Measurements from ENCODE around the gene TESK1.
"Not testable (repeated sequence)": the region's sequence is repeated elsewhere in the genome, so short reads cannot be mapped to it uniquely, and the experiment has no call there.

TESK1 gene

GRCh38 chr9:35615981-35616680 lies 11.1 kb downstream of the TESK1 start:
- DNase-seq (ENCODE audit: low read depth in 2 of 2), result no peak

- no peak for DNase-seq (ENCODE audit: low read depth in 2 of 2)
Observed at GRCh38 chr9:35616681-35617459, 11.8 kb downstream of the TESK1 start.

DNA sequence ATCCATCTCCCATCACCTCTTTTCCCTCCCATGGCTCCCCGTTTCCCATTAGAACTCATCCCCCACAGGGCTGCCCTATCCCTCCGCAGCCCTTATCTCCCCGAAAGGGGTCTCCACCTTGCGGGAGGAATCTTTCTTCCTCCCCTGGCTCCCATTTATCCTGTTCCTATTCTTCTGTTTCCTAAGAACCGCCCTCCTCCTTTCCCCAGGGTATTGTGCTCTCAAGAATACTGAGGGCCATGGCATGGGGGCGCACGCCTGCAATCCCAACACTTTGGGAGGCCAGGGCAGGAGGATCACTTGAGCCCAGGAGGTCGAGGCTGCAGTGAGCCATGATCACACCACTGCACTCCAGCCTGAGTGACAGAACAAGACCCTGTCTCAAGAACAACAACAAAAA lies 12.5 kb downstream of the TESK1 start:
- no peak for DNase-seq (ENCODE audit: low read depth in 2 of 2)

DNA sequence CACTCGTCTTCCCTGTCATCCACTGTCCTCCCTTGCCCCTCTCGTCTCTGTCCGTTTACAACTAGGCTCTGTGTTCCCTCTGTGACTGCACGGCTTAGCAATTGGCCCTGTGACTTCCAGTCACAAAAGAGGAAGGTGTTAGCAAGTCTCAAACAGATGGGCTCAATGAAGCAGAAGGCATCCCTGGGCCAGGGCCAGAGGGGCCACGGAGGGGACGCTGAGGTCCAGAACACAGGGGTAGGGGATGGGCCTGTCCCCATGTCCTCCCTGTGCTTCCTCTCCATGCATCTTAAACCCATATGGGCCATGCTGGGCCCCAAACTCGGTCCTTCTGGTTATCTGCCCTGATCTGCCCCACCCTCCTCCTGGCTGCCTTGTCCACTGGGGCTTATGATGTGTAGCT lies 13.3 kb downstream of the TESK1 start, which contains the start of gene CD72:
TSS of gene CD72 (minus strand) at position 89 of the 403 bp plus-strand sequence. CDS start 110 bp downstream, outside the sequence.
- DNase-seq (ENCODE audit: low read depth in 2 of 2), result no peak

- no peak for DNase-seq (ENCODE audit: low read depth in 2 of 2)
Observed at GRCh38 chr9:35618854-35619799, 14.1 kb downstream of the TESK1 start.

- DNase-seq (ENCODE audit: low read depth in 2 of 2), result no peak
Observed at GRCh38 chr9:35619800-35620158, 14.7 kb downstream of the TESK1 start.

DNA sequence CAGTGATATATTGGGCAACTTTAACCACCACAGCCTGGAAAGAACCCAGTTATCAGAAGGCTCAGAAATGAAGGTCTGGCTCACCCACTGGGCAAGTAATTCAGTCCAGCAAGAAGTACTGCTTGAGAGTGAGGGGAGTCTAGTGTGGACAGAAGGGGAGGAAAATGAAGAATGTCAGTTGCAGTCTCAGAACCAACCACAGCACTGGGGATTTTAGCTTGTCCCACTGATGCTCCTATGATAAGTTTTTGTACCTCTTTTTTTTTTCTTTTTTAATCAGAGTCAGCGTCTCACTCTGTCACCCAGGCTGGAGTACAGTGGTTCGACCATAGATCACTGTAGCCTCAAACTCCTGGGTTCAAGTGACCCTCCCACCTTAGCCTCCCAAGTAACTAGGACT lies 22.5 kb downstream of the TESK1 start:
- DNase-seq (ENCODE audit: low read depth in 2 of 2), result no peak

DNA sequence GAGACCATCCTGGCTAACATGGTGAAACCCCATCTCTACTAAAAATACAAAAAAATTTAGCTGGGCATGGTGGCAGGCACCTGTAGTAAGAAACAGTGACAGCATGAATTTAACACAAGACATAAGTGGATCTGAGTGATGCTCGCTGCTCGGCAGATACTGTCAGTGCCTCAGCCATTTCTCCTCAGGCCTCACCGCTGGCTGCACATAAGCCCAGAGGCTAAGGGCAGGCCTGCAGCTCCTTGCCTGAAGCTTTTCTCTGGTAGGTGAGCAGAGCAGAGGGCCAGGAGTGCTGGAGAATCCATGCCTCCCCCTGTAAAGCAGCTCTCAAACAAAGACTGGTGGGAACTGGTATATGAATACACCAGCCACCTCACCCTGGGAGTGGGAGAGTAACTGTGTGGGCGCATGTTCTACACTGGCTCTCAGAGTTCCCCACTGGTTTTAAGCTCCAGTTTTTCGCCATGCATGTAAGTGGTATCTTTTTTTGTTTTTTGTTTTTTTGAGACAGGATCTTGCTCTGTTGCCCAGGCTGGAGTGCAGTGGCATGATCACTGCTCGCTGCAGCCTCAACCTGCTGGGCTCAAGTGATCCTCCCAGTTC lies 23.4 kb downstream of the TESK1 start:
- DNase-seq (ENCODE audit: low read depth in 2 of 2), result no peak

- no peak for DNase-seq (ENCODE audit: low read depth in 2 of 2)
Observed at GRCh38 chr9:35629597-35629996, 24.5 kb downstream of the TESK1 start.

DNA sequence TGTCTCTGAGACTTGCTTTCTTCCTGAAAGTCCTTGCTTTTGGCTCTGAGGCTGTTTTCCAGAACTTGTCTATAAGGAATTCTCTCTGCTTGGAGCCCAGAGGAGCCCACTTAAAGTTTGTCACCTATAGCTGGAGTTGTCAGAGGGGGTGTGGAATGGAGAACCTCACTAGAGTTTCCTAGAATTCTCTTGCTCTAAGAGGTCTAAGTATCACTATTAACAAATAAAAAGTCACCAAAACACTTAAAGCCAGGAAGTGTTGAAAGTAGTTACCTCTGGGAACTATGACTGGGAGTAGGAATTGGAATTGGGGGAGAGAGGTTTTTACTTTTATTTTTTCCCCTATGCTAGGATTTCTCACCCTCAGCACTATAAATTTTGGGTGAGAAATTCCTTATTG lies 30.7 kb downstream of the TESK1 start:
- DNase-seq (ENCODE audit: low read depth in 2 of 2), result no peak

GRCh38 chr9:35636135-35636876 lies 31.2 kb downstream of the TESK1 start:
- DNase-seq (ENCODE audit: low read depth in 2 of 2), result no peak

- not testable (repeated sequence) for DNase-seq (ENCODE audit: low read depth in 2 of 2)
Observed at GRCh38 chr9:35636877-35637246, 31.8 kb downstream of the TESK1 start.

DNA sequence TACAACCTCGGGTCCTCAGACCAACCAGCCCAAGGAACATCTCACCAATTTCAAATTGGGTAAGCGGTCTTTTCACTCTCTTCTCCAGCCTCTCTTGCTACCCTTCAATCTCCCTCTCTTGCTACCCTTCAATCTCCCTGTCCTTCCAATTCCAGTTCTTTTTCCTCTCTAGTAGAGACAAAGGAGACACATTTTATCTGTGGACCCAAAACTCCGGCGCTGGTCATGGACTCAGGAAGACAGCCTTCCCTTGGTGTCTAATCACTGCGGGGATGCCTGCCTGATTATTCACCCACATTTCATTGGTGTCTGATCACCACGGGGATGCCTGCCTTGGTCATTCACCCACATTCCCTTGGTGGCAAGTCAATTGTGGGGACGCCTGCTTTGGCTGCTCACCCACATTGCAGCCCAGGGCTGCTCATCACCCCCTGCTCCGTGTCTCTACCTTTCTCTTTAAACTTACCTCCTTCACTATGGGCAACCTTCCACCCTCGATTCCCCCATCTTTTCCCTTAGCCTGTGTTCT lies 32.4 kb downstream of the TESK1 start:
- not testable (repeated sequence) for DNase-seq (ENCODE audit: low read depth in 2 of 2)

DNA sequence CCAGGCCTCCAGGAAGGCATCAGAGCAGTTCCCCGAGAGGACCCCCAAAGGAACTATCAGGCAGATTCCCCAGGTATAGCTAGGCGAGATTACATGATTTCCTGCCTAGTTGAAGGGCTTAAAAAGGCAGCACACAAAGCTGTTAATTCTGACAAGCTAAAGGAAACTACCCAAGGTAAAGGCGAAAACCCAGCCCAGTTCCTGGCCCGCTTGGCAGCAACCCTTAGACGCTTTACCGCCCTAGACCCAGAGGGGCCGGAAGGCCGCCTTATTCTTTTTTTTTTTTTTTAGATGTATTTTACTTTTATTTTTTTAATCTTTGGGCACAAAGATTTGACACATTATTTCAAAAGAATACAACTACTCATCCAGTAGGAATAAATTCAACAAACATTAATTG lies 33.7 kb downstream of the TESK1 start:
- not testable (repeated sequence) for DNase-seq (ENCODE audit: low read depth in 2 of 2)

GRCh38 chr9:35639225-35639624 lies 34.2 kb downstream of the TESK1 start:
- not testable (repeated sequence) for DNase-seq (ENCODE audit: low read depth in 2 of 2)

- DNase-seq (ENCODE audit: low read depth in 2 of 2), result no peak
Observed at GRCh38 chr9:35639631-35640030, 34.6 kb downstream of the TESK1 start.

DNA sequence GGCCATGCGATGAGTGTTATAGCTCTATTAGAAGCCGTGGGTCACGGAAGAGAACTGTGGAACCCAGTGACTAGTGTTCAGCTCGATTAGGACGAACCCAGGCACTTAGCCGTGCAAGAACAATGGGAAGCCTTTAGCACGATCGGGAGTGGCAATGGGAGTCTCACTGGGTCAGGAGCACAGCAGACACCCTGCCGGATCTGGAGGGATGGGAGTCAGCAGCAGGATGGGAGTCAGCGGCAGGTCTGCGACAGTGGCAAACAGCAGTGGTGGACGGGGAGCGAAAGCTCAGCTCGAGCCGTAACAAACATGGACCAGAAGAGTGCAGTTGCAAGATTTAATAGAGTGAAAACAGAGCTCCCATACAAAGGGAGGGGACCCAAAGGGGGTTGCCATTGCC lies 35.4 kb downstream of the TESK1 start:
- DNase-seq (ENCODE audit: low read depth in 2 of 2), result not testable (repeated sequence)

GRCh38 chr9:35641478-35641877 lies 36.4 kb downstream of the TESK1 start:
- not testable (repeated sequence) for DNase-seq (ENCODE audit: low read depth in 2 of 2)

DNA sequence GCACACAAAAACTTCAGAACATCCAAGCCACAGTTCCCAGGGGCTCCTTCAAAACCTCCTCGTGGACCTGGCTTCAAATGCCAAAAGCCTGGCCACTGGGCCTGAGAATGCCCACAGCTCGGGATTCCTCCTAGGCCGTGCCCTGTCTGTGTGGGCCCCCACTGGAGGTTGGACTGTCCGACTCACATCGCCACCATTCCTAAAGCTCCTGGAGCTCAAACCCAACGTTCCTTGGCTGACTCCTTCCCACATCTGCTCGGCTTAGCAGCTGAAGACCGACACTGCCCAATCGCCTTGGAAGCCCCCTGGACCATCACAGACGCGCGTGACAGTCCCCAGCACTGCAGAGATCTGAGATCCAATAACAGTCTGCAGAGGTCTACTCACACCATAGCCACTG lies 38.0 kb downstream of the TESK1 start:
- DNase-seq (ENCODE audit: low read depth in 2 of 2), result no peak

DNA sequence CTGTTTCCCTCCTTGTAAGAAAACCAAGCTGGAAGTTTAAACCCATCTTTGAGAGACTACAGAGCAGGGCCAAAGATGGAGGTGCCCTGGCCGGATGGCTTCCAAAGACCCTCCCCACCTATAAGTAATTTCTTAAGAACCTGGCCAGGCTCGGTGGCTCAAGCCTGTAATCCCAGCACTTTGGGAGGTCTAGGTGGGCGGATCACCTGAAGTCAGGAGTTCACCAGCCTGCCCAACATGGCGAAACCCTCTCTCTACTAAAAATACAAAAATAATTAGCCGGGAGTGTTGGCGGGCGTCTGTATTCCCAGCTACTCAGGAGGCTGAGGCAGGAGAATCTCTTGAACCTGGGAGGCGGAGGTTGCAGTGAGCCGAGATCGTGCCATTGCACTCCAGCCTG lies 40.7 kb downstream of the TESK1 start:
- not testable (repeated sequence) for DNase-seq (ENCODE audit: low read depth in 2 of 2)

DNA sequence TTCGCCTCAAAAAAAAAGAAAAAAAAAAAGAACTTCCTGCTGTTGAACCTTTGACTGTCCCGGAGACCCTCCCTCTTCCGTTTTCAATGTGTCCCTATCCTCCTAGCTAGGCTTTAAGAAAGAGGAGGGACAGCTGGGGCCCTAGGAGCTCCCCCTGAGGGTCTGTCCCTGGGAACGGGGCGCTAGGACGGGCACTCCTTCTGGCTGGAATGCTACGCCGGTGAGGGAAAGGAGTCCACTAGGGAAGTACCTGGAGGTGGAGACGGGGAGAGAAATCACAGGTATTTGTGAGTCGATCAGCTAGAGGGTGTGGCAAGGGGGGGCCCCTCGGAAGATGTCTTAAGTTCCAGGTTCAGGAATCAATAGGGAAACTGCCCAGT lies 41.1 kb downstream of the TESK1 start:
- no peak for DNase-seq (ENCODE audit: low read depth in 2 of 2)
